SH-SY5Y (cell line): ENCODE measurements around the gene CYP2S1.

Experiments used
- GATA2 ChIP-seq: IDR thresholded peaks from 2 replicates; pipeline ENCODE4 v1.6.1; 2011; ENCODE audit warnings: mild to moderate bottlenecking, low read depth, low read length
- GATA3 ChIP-seq: IDR thresholded peaks from 2 replicates; pipeline ENCODE4 v1.6.1; 2011; ENCODE audit warnings: low read depth, mild to moderate bottlenecking, low read length, moderate library complexity

DNA sequence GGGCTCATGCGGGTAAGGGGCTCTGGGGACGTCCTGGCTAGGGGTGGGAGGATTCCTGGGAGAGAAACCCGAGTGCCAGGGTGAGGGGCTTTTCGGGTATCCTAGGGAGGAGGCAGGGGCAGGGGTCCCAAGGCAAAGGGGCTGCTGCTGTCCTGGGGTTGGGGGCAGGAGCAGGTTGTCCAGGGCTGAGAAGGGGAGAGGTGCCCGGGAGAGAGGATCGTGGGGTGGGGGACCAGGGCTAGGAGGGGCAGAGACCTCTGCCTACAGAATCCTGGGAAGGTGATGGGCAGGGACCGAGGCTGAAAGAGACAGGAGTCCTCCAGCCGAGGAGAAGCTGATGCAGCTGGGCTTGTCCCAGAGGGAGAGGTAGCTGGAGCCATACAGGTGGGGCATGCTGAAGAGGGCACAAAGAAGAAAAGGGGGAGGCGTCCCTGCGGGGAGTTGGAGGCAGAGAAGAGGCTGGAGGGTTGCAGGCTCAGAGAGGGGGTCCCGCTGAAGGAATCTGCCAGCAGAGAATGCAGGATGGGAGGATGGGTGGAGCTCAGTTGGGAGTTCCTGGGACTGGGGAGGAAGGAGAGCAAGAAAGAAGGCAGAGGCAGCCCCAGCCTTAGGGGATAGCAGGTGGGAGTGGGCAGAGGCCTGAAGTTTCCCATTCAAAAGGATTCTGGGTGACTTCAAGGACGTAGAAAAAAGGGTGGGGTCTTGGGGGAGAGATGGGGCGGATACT is 574 bp downstream of the CYP2S1 start:
- TF ChIP-seq GATA2 = no peak
- TF ChIP-seq GATA3 = no peak
